Measurements from ENCODE around the gene ST3GAL4.
"Not testable (repeated sequence)": the region's sequence is repeated elsewhere in the genome, so short reads cannot be mapped to it uniquely, and the experiment has no call there.

ST3GAL4 gene

DNA sequence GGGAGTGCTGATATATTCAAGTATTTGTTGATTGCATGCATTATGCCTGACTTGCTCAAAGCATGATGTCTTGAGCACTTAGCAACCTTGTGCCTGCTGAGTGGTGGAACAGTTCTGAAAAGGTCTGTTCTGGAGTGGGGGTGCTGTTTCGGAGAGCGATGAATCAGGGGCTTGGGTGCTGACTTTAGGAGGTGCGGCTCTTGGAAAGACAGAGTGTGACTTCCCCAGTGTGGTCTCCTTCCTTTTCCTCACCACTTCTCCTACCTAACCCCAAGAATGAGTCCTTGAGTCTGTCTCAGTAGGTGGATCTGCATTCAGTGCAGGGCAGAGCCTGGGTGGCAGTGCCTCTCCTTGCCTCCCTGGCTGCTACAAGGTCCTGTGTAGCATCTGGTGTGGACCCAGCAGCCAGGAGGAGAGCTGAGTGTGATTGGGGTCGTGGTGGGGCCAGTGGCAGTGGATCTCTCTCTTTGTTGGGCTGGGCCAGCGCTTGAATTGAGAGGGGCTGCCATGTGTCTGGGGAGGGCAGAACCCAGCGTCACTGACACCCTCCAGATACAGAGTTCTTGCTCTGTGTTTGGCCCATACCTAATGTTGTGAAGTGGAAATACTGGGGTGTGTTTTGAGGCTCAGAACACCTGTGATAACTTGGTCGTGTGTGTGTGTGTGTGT, 35.9 kb downstream of the ST3GAL4 start:
- no peak for DNase-seq

- DNase-seq: no peak
These were observed 36.6 kb downstream of the ST3GAL4 start for GRCh38 chr11:126391970-126392632.

- DNase-seq: no peak
These were observed 37.1 kb downstream of the ST3GAL4 start for GRCh38 chr11:126392633-126393013.

GRCh38 chr11:126393143-126393542, 37.7 kb downstream of the ST3GAL4 start:
- DNase-seq: no peak

DNA sequence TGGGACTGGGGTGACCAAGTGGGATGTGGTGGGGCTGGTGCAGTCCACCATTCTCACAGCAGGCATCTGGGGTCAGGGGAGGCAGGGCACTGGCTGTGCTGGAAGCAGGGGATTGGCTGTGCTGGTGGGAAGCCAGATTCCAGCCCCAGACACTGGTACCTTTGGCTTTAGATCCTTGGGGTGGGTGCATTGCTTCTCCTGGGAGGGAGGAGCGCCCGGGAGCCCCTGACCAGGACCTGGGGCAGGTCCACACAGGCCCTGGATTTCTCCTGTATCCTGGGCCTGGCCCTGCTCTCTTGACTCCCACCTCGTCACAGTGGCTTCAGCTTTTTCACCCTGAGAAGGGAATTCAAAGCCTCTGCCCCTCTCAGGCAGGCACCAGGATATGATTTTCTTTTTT, 38.5 kb downstream of the ST3GAL4 start:
- no peak for DNase-seq

- not testable (repeated sequence) for DNase-seq
These were observed 39.2 kb downstream of the ST3GAL4 start for GRCh38 chr11:126394634-126395072.

DNA sequence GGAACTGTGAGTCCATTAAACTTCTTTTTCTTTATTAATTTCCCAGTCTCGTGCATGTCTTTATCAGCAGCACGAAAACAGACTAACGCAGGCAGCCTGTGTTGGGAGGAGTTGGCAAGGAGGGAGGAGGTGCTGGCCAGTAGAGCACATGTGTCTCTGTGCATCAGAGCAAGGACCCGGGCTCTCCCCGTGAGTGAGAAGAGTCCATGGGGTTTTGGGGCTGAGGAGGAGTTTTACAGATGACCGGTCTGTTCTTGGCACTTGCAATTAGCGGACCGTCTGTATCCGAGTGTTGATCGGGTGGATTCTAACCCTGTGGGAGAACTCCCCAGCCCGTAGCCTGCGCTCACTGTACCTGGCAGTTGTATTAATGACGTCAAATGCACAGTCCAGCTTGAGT, 40.3 kb downstream of the ST3GAL4 start:
- not testable (repeated sequence) for DNase-seq

GRCh38 chr11:126396266-126396665, 40.8 kb downstream of the ST3GAL4 start:
- DNase-seq: not testable (repeated sequence)

DNA sequence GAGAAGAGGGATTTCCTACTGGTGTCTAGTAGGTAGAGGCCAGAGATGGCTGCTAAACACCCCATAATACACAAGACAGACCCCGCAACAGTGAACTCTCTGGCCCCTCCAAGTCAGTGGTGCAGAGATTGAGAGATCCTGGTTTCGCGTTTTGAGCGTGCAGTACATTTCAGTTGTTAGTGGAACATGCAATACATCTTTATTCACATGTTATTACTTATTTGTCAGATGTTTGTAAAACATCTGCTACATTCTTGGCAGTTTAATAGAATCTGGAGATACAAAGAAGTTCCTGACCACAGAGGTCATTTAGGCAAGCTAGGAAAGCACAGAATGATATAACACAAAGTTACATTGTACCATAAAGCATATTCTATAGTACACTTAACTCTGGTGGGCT, 41.5 kb downstream of the ST3GAL4 start:
- no peak for DNase-seq

DNA sequence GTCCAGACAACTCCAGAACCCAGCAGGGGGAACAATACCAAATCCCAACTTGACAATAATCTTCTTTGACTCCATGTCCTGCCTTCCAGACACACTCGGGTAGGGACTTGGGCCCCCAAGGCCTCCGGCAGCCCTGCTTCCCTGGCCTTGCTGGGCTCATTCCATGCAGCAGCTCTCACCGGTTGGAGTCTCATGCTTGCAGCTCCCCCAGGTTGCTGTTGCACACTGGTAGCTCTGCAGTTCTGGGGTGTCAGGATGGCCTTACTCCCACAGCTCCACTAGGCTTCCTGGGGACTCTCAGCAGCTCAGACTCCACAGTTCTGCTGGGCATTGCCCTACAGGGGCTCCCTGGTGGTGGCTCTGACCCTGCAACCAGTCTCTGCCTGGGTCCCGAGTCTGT, 42.8 kb downstream of the ST3GAL4 start:
- no peak for DNase-seq

GRCh38 chr11:126398721-126399120, 43.2 kb downstream of the ST3GAL4 start:
- no peak for DNase-seq

DNA sequence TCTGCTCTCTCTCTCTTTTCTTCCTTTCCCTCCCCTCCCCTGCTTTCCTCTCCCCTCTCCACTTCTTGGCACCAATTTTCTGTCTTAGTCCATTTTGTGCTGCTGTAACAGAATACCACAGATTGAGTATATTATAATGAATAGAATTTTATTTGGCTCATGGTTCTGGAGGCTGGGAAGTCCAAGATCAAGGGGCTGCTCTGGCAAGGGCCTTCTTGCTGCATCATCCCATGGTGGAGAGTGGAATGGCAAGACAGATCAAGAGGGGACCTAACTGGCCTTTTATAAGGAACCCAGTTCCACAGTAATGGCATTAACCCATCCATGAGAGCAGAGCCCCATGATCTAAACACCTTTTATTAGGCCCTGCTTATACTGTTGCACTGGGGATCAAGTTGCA, 44.5 kb downstream of the ST3GAL4 start:
- DNase-seq: no peak

GRCh38 chr11:126400479-126400878, 45.0 kb downstream of the ST3GAL4 start:
- DNase-seq: no peak

DNA sequence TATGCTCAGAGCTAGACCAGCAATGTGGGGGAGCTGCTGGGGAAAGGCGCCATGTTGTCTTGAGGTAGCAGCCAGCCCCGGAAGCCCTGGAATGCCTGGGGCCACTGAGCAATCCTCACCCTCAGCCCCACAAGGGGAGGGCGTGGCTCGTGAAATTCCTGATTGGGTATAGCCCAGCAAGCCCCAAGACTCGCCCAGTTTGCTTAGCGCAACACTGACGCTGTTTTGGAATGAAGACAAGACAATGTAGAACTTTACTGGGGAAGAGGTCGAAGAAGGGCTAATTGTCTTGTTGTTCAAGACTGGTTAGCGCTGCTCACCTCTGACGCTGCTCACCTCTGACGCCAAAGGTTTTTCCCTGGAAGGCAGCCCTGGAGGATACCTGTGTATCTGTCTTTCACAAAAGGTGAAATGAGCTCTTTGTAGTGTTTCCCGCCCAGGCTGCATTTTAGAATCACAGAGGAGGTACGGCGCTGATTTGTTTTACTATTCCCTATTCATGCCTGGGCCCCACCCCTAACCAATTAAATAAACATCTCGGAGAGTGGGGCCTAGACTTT, 47.6 kb downstream of the ST3GAL4 start:
- no peak for DNase-seq

DNA sequence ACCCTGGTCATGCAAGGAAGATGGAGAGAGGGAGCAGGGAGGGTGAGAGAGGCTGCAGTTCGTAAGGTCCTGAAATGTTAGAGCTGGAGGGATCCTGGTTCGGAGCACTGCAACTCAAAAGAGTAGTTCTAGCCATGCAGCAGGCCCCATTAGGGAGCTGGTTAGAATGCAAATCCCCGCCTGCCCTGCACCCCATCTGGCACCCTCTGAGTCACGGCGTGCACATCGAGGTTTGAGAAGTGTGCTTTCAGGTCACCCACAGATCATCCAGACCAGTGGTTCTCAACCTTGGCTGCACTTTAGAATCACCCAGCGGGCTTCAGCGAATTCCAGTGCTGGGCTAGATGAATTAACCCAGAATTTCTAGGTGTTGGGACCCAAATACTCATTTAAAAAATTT, 48.2 kb downstream of the ST3GAL4 start:
- no peak for DNase-seq

DNA sequence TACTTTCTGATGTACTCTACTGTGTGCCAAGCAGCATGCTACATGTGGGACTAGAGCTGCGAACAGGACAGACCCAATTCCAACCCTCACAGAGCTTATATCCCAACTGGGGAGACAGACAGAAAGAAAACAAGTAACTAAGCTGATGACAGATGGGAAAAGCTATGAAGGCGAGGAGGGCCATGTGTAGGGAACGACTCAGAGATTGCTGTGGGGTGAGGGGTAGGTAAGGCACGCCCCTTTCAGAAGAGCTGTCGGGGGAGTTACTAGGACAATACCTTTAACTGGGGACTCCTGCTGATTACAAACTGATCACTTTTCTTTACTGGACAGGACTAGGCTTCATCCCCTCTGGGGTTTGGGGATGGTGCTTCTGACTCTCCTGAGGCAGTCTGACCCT, 48.9 kb downstream of the ST3GAL4 start:
- peak; percentile 28 for DNase-seq

DNA sequence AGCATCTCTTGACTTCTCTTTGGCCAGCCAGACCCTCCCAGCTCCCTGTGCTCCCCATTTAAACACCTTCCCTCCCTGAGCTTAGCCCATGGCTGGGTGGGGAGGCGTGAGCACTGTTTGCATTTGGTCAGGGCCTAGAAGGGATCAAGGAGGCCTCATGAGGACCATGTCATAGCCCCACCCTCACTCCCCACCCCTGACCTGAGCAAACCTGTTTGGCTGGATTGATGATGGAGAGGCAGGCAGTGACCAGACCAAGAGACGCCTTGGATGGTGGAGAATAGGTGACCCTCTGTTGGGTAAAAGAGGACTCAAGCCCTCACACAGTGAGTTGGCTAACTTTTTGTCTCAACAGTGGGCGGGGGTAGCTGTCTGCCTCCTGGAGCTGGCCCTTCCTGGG, 49.9 kb downstream of the ST3GAL4 start:
- DNase-seq: no peak

DNA sequence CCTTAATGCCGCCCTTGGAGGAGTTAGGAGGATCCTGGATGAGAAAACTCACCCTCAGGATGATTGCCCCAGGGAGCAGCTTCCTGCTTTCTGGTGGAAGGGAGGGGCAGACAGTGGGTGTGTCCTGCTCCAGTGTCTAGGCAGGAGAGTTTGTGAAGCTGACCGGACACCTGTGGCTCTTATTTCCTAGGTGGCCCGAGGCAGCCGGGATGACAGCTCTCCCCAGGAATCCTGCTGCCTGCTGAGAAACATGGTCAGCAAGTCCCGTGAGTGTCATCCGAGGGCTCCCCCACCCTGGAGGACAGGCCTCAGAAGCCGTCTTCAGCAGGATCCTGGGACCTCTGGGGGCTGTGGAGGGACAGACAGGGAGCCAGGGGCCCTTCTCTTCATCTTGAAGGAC, 50.4 kb downstream of the ST3GAL4 start:
- no peak for DNase-seq

DNA sequence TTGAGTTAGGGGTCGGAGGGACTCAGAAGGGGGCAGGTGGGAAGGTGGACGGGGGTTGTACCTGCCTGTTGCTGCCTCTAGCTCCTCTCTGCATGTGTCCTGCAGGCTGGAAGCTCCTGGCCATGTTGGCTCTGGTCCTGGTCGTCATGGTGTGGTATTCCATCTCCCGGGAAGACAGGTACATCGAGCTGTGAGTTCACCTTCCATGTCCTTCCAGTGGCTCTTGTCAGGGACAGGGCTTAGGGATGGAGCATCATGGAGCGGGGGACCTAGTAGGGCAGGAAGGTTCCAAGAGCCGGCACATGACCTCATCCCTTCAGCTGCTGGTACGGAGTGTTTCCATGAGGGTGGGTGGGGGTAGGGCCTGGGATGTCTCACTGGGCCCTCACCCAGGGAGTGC, 50.9 kb downstream of the ST3GAL4 start:
- DNase-seq: no peak

- DNase-seq: no peak
These were observed 51.6 kb downstream of the ST3GAL4 start for GRCh38 chr11:126407101-126407521.

GRCh38 chr11:126407682-126408288, 52.3 kb downstream of the ST3GAL4 start:
- DNase-seq: no peak

GRCh38 chr11:126408496-126408895, 53.0 kb downstream of the ST3GAL4 start:
- DNase-seq: no peak

GRCh38 chr11:126408901-126409619, 53.6 kb downstream of the ST3GAL4 start:
- no peak for DNase-seq

Data from fibroblast of skin of right quadriceps (primary cell).